ENCODE results near the gene BET1L.

The BET1L gene

DNA sequence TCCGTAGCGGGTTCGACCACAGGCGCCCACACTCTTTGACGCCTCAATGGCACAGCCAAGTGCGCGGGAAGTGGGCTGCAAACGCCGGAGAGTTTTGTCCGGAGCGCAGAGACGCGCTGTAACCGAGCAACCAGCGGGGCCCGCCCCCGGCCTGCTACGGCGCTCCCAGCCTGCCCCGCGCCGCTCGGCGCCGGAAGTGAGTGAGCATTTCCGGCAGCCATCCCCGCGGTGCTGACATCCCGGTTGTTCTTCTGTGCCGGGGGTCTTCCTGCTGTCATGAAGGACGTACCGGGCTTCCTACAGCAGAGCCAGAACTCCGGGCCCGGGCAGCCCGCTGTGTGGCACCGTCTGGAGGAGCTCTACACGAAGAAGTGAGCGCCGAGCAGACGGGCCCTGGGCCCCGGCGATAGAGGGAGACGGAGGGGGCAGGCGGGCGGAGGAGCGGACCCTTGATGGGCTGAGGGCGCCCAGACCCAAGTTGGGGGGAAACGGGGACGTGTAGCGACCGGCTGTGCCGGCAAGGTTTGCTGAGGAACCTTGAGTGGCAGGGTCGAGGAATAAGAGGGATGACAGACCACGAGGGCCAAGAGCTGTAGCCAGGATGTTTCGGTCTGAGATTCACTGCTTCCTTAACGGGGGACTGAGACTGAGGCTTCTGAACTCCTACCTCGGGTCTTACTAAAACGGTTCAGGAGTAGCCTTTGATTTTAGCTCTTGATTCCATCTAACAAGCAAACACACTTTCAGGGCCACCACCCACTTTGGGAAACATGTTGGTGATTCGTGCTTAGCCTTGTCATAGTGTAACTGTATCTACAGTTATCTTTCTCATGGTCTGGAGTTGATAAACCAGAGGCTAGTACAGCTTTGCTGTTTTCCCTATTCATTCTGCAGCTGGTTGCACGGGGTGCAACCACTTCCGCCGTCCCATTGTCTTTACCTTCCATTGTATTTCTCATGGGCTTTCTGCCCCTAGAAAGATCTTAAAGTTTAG, 29.9 kb upstream of the BET1L start, which contains the start of gene PSMD13:
Gene PSMD13, plus strand, starts transcription at position 203 of the 994 bp plus-strand sequence. Its CDS starts 74 bp downstream, at position 277.
- peak within 1 kb of the TSS; percentile 99 for H3K4me3 ChIP-seq (ENCODE audit: low read length)
- TF ChIP-seq ZNF274 (IDR thresholded peaks at IDR 0.05; ENCODE audit: low read depth, low read length) = no peak

DNA sequence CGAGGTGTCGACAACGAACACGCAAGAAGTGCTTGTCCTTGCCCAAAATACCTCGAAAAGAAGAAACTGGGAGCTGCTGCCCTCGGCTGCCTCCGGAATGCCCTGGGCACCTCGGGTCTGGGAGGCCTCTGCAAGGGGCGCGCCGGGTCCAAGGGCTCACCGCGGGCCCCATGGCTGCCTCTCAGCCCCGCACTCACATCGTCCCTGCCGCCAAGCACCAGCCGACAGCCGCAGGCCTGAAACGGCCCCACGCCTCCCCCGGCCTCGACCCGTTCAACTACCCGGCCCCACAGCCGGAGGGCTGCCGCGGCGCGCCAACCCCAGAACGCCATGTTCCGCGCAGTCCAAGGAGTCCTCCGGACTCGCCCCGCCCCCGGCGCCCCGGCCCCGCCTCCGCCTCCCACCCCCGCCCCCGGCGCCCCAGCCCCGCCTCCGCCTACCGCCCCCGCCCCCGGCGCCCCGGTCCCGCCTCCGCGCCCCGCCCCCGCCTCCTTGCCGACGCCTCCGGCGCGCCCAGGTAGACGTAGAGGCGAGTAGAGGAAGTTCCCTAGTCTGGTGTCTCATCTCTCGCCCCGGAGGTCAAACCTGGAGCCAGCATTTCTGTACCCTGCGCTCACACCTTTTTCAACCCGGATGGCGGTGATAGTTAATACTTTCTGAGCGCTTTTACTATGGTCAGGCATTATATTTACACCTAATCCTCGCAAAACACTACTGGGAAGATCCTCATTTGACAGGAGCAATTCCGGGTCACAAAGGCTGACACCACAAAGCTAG, 29.0 kb upstream of the BET1L start, which contains the start of gene SIRT3:
Gene SIRT3, minus strand, starts transcription at position 346 of the 777 bp plus-strand sequence. Its CDS starts 14 bp downstream, at position 332.
- H3K4me3 ChIP-seq (ENCODE audit: low read length) = peak within 1 kb of the TSS; percentile 99
- TF ChIP-seq ZNF274 (IDR thresholded peaks at IDR 0.05; ENCODE audit: low read depth, low read length) = no peak

DNA sequence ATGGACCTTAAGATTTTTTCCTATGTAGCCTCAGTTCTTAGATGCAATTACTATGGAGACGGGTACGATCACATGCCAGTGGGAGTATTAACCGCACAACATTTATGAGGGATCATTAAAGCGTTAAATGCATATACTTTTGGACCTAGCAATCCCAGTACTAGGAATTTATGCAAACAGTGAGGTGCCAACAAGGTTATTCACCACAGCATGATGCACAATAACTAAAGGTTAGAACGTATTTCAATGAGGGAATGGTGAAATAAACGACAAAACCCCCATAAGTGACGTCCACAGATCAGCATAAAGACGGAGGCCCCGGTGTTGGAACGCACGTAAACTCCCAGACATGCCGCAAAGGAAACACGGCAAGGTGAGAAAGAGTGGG, 28.4 kb upstream of the BET1L start:
- no peak for TF ChIP-seq ZNF274 (IDR thresholded peaks at IDR 0.05; ENCODE audit: low read depth, low read length)
- peak overlapping the region; percentile 80 for H3K4me3 ChIP-seq (ENCODE audit: low read length)

DNA sequence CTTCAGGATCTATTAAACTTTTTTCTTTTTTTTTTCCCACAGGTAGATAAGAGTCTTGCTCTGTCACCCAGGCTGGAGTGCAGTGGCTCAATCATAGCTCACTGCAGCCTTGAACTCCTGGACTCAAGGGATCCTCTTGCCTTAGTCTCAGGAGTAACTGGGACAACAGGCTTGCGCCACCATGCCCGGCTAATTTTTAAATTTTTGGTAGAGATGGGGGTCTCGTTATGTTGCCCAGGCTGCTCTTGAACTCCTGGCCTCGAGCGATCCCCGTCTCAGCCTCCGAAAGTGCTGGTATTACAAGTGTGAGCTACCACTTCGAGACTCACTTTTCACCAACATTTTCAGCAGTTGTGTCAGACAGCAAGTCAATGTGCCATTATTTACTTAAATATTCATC, 28.0 kb upstream of the BET1L start:
- peak overlapping the region; percentile 80 for H3K4me3 ChIP-seq (ENCODE audit: low read length)
- TF ChIP-seq ZNF274 (IDR thresholded peaks at IDR 0.05; ENCODE audit: low read depth, low read length) = no peak

DNA sequence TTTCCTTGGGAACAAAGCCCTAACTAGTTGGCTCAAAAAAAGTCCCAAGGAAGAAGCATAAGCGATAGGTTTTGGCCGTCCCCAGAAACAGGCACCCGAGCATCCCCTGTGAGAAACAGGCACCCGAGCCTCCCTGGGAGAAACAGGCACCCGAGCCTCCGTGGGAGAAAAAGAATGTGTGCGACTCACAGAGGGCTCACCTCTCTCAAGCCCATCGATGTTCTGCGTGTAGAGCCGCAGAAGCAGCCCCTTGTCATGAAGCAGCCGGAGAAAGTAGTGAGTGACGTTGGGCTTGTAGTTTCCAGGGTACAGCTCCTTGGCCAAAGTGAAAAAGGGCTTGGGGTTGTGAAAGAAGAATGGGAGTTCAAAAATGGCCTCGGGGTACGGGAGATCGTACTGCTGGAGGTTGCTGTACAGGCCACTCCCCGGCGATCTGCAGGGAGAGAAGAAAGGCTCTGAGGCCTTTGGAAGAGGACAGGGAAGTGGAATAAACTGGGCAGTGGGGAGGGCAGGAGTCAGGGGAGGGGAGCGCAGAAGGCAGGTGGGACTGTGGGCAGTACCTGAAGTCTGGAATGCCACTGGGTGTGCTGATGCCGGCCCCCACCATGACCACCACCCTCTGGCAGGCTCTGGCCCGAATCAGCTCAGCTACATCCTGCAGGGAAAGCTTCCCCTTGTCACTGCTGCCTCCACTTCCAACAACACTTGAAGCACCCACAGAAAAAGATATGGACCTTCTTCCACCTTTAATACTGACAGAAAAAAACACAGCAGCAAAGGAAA, 25.8 kb upstream of the BET1L start:
- no peak overlapping the region for H3K4me3 ChIP-seq (ENCODE audit: low read length)
- no peak for TF ChIP-seq ZNF274 (IDR thresholded peaks at IDR 0.05; ENCODE audit: low read depth, low read length)

DNA sequence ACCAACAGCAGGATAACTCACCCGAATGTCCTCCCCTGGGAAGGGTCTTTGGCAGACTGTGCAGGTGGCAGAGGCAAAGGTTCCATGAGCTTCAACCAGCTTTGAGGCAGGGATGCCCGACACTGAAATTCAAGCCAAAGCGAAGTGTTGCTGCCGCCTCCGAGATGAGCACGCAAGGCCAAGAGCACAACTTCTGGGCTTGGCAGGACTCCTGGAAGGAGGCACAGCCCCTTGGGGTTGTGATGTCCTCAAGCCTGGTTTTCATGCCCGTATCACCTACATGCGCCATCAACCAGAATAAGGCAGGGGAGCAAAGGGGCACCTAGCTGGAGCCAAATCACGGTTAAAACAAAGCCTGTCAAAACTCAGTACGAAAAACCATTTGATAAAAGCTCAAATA, 23.2 kb upstream of the BET1L start:
- no peak for TF ChIP-seq ZNF274 (IDR thresholded peaks at IDR 0.05; ENCODE audit: low read depth, low read length)
- H3K4me3 ChIP-seq (ENCODE audit: low read length) = no peak overlapping the region

DNA sequence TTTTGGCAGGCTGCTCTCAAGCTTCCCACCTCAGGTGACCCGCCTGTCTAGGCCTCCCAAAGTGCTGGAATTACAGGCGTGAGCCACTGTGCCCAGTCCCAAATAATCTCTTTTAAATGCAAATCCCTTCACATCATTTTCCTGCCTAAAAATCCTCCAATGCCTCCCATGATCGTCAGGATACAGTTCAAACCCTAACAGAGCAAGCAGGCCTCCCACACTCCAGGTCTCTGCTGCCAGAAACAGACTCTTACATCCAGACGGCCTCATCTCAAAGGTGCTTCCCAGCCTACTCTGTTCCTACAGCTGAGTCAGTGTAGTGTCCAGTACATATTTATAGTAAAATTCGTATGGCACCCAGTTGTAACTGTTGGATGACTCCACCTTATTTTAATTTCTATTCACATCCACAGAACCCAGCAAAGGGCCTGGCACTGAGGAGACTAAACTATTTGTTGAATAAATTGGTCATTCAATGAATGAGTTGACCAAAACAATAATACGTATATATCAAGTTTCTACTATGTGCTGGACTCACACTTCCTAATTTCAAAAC, 20.7 kb upstream of the BET1L start:
- H3K4me3 ChIP-seq (ENCODE audit: low read length) = no peak overlapping the region
- TF ChIP-seq ZNF274 (IDR thresholded peaks at IDR 0.05; ENCODE audit: low read depth, low read length) = no peak

DNA sequence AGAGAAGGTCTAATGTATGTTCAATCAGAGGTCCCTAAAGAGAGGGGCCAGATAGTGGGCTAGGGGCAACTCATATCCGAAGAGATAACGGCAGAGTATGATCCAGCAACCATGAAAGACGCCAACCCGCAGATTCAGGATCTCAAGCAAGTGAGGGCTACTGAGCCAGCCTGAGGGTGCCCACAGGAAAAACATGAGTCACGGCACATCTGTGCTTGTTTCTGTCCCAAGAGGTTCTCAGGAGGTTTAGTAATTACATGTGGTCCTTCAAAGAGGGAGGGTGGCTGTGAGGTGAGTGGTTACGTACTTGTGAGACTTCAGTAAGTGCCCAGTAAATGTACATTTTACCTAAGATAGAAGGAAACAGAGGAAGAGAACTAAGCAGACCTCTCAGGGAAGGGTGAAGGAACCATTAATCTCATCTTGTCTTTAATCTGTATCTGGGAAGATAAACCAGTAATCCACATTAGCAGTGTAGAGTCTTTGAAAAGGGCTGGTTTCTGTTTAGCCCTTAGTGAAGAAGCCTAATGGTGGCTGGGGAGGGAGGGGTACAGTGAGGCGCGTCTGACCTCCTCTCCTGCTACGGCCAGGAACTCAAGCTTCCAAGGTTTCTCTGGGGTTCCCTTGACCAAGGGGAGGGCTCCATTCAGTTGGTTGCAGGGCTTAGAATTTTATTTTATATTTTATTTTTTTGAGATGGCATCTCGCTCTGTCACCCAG, 18.7 kb upstream of the BET1L start:
- no peak overlapping the region; the same call in 1 of the 2 replicates for H3K4me3 ChIP-seq (ENCODE audit: low read length)
- TF ChIP-seq ZNF274 (IDR thresholded peaks at IDR 0.05; ENCODE audit: low read depth, low read length) = no peak

DNA sequence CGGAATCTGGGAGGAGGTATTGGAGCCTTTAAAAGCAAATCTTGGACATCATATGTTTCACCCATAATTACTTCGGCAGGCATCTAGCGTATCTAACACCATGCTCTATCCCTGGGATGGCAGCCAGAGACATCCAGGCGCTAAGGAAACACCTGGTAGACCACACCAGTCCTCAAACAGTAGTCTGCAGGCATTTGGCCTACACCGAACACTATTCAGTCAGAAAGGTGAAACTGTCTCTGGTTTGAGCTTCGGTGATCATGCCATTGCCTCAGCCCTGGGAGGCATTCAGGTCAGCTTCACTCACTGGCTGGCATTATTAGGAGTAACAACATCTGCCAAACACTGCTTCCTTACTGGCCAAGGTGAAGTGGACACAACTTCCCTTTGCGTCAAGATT, 17.2 kb upstream of the BET1L start:
- H3K4me3 ChIP-seq (ENCODE audit: low read length) = no peak overlapping the region
- TF ChIP-seq ZNF274 (IDR thresholded peaks at IDR 0.05; ENCODE audit: low read depth, low read length) = no peak

DNA sequence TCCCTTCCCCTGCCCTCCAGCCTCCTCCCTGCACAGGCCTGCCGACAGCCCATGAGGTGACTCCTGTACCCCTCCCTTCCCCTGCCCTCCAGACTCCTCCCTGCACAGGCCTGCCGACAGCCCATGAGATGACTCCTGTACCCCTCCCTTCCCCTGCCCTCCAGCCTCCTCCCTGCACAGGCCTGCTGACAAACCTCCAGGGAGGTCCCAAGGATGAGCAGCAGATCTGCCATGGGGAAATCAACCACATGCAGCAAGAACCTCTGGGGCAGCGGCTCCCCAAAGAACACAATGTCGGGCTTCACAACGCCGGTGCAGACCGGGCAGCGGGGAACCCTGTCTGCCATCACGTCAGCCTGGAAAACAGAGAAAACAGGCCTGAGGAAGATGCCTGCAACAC, 16.7 kb upstream of the BET1L start:
- no peak overlapping the region for H3K4me3 ChIP-seq (ENCODE audit: low read length)
- TF ChIP-seq ZNF274 (IDR thresholded peaks at IDR 0.05; ENCODE audit: low read depth, low read length) = no peak

DNA sequence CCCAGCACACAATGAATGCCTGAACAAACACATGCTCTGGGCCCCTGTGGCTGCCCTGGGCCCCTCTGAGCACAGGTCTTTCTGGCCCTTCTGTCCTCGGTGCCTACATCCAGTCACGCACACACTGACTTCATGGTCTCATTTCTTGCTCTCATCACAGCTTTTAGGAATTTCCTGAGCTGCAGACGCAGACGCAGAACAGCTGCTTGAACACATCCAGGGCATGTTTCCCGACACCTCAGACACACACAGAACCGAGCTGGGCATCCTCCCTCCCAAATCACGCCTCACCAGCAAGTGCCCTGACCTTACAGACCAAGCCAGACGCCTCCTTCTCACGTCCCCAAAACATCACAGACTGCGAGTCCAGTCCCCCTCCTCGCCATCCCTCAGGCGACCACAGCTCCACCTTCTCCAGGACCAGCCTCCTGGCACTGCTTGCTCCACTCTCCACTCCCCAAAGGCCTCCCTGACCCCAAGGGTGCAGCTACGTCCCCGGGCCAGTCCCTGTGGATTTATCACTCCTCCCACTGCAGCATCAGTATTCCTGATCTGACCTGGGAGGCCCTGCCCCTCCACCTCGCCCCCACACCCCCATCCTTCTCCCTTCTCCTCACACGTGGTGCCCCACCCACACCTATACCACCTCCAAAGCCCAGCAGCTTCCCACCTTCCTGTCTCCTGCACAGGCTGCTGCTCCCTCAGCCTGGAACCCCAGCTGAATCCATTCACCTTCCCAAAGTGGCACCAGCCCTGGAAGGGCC, 16.0 kb upstream of the BET1L start:
- TF ChIP-seq ZNF274 (IDR thresholded peaks at IDR 0.05; ENCODE audit: low read depth, low read length) = no peak

More for the DNA sequence above, 16.0 kb upstream of the BET1L start:
- H3K4me3 ChIP-seq (ENCODE audit: low read length) = no peak overlapping the region
